GM21367 (cell line): ENCODE results near the gene DGKA.
"Not testable (repeated sequence)": the region's sequence is repeated elsewhere in the genome, so short reads cannot be mapped to it uniquely, and the experiment has no call there.

Source experiments
- ATAC-seq: cut with Tn5 transposase; IDR thresholded peaks from one replicate; pipeline ENCODE4 v1.9.1; 2021; ENCODE audit not compliant: unreplicated experiment

DGKA gene

DNA sequence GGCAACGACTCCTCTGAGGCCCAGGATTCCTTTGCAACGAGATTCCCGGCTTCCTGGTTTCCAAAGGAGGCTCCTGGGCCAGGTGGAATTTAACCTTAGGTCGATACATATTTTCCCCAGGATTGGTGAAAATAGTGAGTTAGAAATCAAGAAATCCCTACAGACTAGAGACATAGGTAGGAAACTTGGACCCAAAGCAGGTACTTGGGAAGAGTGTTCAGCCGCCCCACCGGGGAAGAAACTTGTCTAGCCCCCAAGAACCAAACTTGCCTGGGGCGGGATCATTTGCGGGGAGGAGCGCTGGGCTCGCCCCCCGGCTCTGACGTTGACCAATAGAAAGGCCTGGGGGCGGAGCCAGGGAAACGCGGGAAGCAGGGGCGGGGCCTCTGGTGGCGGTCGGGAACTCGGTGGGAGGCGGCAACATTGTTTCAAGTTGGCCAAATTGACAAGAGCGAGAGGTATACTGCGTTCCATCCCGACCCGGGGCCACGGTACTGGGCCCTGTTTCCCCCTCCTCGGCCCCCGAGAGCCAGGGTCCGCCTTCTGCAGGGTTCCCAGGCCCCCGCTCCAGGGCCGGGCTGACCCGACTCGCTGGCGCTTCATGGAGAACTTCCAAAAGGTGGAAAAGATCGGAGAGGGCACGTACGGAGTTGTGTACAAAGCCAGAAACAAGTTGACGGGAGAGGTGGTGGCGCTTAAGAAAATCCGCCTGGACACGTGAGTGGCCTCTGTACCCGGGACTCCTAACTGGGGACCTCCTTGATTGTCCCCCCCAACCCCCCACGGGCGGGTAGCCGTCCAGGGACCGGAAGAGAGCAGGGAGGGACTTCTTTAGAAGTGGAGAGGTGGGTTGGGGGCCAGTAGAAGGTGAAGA is 35.7 kb downstream of the DGKA start, which contains the start of gene CDK2:
CDK2 (plus strand) TSS at position 423 of the 874 bp plus-strand sequence; CDS start at position 602, 179 bp downstream.
- ATAC-seq: peak; percentile 88

DNA sequence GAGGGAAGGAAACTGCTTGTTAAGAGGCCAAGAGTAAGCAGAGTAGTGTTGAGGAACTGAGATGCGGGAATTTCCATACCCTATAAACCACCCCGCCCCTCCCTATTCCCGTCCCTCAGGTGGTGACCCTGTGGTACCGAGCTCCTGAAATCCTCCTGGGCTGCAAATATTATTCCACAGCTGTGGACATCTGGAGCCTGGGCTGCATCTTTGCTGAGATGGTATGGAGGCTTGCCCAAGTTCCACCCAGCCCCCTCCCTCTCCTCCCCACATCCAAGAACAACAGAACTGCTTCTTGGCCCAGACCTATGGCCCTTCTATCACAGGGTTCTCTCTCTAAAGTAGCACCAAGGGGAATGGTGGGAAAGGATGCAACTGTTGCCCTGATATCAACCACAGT is 38.4 kb downstream of the DGKA start:
- ATAC-seq: no peak

DNA sequence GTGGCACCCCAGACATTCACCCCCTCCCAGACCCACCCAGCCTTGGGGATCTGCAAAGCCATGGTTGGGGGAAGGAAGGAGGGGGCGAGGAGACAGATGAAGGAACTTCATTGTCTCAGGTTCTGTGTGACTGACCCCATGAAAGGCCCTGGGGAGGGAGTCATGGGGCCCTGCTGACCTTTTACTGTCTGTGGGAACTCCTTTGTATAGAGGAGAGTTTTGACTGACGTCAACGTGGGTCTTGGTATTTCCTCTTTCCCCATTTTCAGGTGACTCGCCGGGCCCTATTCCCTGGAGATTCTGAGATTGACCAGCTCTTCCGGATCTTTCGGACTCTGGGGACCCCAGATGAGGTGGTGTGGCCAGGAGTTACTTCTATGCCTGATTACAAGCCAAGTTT is 39.8 kb downstream of the DGKA start:
- no peak for ATAC-seq

DNA sequence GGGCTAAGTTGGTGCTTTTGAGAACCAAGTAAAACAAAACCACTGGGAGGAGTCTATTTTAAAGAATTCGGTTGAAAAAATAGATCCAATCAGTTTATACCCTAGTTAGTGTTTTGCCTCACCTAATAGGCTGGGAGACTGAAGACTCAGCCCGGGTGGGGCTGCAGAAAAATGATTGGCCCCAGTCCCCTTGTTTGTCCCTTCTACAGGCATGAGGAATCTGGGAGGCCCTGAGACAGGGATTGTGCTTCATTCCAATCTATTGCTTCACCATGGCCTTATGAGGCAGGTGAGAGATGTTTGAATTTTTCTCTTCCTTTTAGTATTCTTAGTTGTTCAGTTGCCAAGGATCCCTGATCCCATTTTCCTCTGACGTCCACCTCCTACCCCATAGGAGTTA is 41.1 kb downstream of the DGKA start:
- no peak for ATAC-seq

DNA sequence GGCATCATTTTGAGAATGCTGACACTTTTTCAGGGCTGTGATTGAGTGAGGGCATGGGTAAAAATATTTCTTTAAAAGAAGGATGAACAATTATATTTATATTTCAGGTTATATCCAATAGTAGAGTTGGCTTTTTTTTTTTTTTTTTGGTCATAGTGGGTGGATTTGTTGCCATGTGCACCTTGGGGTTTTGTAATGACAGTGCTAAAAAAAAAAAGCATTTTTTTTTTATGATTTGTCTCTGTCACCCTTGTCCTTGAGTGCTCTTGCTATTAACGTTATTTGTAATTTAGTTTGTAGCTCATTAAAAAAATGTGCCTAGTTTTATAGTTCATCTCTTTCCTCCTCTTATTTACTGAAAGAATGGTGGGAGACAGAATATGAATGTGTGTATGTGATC is 41.5 kb downstream of the DGKA start:
- ATAC-seq: no peak

DNA sequence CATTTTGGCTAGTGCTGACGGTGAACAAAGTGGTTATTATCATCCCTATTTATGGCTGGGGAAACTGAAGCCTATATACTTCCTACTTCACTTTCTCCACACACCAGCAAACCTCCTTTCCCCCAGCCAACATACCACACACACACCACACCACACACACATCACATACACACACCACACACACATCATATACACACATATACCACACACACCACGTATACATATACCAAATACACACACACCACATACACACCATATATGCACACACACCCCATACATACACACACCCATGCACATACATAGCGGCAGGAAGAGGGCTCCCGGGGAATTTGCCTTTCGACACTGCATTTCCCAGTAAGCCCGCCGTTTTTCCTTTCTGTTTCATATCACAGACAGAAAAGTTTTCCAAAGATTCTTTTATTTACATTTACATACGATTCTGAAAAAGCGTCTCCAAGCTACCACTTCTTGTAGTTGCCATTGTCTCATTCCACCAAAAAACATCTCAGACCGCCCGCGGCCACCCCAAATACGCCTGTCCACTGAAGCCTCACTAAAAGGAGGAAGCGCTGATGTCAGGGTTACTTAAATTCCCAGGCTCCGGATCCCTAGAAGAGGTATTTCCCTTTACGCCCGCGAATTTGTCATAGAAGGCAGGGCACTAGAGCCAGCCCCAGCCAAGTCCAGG is 42.1 kb downstream of the DGKA start:
- ATAC-seq: no peak

DNA sequence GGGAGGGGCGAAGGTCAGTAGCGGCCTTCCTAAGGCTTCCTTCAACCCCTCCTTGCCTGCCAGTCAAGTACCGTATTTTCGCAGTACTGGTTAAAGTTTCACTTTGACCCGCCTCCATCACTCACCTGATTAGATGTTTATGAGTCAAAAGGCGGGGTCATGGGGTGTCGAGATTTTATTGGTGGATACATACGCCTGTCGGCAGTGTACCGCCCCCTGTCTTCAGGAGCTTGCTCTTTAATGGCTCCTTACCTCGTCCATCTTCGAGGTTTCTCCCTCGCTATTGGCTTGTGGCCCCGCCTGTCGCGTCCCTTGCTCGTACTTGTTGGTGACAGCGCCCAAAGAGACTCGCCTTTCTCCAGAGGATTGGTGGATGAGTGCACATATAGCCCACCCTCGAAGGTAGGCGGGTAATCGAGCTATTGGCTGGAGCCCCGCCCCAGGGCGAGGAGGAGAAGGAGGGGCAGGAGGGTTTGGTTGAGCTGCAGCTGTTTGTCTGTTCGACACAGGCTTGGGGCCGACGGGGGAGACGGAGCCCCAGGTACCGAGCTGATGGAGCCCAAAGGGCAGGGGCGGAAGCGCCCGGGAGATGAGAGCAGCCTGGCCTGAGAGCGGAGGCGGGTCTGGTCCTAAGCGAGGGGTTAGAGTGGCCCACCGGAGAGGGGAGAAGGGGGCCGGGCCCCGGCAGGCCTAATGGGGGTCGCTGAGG is 42.8 kb downstream of the DGKA start, which contains the start of gene RAB5B:
RAB5B (plus strand) TSS at position 480 of the 709 bp plus-strand sequence. CDS start 12,883 bp downstream, outside the sequence.
- peak; percentile 90 for ATAC-seq

DNA sequence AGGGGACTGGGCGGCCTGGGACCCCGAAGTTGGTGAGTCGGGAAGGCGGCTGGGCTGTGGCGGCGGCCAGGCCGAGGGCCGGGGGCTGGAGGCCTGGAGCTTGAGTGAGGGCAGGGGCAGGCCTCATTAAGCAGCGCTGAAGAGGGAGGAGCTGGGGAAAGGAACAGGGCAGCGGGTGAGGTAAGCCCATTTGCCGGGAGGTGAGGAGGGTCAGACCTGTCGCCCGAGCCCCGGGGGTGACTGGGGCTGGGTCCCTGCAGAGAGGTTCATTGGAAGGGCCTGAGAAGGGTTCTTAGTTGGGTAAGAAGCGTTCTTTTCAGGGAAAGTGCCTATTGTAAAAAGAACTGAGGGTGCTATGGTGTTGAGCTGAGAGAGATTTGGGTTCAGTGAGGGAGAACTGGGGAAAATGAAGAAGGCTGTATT is 43.4 kb downstream of the DGKA start:
- ATAC-seq: peak; percentile 7

DNA sequence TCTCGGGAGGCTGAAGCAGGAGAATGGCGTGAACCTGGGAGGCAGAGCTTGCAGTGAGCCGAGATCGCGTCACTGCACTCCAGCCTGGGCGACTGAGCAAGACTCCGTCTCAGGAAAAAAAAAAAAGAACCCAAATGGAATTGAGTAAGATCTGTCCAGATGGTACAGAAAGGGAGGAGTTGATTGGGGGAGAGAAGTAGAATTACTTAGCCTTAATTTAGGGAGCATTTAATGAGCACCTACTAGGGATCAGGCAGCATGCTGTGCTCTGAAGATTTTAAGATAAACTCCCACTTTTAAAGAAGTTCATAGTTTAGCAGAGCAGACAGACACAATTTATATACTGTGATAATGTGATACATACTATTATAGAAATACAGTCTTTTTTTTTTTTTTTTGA is 47.4 kb downstream of the DGKA start:
- ATAC-seq: no peak

DNA sequence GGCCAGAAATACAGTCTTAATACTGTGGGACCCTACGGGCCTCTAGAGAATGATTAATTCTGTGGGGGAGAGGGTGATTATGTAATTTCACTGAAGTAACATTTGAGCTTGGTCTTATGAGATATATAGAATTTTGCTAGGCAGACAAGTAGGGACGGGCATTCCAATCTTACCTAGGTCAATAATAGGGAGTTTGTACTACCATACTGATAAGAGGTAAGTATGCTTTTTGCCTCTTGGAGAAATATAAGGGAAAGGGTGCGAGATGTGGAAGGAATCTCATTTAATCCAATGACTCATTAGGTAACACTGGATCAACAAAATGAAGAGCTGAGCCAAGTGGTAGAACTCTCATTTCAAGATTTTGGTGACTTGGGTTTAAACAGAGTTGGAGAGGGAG is 48.1 kb downstream of the DGKA start:
- no peak for ATAC-seq

DNA sequence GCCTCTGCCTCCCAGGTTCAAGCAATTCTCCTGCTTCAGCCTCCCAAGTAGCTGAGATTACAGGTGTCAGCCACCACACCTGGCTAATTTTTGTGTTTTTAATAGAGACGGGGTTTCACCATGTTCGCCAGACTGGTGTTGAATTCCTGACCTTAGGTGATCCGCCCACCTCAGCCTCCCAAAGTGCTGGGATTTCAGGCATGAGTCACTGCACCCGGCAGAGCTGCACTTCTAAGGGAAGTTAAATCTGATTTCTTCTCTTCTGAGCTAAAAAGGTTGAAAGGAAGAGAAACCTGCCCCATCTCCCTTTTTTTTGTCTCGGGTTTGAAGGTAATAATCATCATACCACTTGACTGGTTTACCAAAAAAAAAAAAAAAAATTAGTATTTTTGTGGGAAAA is 50.9 kb downstream of the DGKA start:
- ATAC-seq: not testable (repeated sequence)

DNA sequence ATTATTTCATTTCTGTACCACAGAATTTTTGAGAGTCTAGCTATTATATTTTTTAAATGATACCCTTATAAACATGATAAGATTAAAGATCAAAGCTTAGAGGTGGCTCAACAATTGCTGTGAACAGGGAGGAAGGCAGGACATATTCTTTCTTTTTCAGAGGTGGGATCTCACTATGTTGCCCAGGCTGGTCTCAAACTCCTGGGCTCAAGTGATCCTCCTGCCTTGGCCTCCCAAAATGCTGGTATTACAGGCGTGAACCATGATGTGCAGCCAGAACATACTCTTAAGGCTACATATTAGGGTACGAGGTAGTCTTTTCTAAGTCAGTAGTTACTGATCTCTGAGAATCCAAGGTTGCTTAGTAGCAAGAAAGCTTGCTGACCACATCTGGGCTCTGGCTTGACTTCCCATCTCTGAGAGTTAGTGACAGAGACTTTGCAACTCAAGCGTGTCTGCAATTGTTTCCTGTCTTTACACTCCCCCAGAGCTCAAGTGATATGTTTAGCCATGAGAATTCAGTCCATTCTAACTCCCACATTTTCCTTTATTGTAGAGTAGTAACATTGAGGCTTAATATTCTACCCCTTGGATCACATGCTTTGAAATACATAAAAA is 51.5 kb downstream of the DGKA start:
- peak; percentile 84 for ATAC-seq

DNA sequence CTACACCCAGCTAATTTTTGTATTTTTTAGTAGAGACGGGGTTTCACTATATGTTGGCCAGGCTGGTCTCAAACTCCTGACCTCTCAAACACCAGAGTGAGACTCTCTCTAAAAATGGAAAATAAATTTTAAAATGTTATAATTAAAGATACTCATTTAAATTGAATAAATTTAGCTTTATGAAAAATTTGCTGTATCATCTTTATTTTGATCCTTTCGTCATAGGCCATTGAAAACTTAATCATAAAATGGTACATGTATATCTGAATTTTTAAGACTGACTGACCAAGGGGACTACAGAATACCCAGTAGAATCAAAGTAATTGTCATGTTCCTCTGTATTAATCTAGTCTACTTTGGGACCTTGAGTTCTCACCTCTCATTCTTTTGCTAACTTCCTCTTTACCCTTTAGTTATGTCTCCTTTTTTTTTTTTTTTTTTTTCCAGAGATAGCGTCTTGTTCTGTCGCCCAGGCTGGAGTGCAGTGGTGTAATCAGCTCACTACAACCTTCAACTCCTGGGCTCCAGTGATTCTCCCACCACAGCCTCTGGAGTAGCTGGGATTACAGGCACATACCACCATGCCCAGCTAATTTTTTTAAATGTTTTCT is 52.4 kb downstream of the DGKA start:
- no peak for ATAC-seq

DNA sequence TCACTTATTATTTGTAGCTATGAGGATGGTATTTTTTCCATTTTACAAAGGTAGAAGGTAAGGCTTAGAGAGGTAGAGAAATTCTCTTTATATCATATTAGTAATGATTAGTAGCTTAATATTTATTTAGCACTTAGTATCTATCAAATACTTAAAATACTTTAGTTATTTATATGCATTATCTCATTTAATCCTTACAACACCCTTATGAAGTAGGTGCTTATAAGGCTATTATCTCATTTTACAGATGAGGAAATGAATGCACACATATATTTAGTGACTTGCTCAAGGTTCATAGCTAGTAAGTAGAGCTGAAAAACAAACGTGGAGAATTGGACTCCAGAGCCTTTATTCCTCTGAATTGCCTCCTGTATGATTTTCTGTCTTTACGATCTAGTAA is 53.9 kb downstream of the DGKA start:
- ATAC-seq: no peak

DNA sequence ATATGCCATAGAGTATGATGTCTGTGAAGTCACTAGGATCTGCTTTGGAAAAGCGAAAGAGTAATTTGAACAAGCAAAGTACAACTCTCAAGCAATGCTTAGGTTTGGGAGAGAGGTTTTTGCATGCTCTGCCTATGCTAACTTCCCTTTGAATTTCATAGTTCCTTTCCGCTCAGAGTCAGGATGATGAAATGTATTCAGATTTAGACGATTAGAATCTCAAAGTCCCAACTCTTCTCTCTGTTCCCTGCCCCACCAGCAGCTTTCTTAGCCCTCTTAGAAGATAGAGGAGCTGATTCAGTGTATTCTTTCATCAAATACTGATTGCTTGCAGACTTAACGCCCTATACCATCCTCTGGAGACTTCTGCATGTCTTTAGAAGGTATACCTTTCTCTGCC is 54.4 kb downstream of the DGKA start:
- no peak for ATAC-seq

DNA sequence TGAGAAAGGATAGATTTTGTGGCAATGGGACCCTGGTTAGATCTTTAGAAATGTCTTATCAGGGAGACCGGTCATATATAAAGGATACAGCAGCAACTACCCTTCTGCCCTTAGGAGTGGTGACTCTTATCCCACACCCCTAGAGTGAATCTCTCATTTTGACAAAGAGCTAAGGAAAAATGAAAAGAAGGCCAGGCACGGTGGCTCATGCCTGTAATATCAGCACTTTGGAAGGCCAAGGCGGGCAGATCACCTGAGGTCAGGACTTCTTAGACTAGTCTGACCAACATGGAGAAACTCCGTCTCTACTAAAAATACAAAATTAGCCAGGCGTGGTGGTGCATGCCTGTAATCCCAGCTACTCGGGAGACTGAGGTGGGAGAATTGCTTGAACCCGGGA is 55.0 kb downstream of the DGKA start:
- ATAC-seq: not testable (repeated sequence)

DNA sequence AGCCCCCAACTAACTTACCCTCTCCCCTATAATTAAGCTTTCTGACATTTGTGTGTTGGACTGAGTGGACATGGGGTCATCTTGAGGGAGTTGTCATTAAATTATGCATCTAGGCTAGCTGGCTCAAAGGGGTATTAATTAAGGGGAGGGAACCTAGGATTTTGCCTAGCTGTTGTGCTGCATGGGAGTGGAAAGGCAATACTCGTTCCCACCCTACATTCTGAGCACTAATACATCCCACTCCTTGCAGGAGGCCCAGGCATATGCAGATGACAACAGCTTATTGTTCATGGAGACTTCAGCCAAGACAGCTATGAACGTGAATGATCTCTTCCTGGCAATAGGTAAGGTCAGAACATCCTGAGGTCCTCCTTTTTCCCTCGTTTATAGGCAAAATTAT is 60.1 kb downstream of the DGKA start:
- no peak for ATAC-seq

DNA sequence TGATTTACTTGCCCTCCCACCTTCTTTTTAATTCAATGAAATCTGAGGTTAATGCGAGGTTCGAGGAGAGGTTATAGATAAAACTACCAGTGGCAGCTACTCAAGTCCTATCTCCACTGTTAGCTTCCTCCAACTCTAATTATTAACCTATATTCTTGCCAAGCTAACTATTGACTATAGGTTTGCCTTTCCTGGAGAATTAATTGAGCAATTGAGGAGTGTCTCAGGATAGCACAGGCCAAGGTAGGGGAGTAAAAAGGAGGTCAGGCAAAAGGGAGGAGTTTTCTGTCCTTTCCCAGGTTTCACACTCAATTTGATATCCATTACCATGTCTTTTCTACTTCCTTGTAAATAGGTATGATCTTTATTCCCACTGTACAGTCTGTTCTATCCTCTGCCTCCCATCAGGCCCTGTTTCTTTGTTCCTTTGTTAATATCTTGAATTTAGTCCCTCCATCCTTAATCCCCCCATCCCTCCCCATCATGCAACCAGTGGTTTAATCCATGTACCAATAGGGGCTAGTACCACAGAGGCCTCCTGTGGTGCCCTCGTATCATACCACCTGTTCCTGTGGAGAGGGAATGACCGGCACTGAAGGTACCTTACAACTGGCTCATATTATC is 62.4 kb downstream of the DGKA start:
- no peak for ATAC-seq

DNA sequence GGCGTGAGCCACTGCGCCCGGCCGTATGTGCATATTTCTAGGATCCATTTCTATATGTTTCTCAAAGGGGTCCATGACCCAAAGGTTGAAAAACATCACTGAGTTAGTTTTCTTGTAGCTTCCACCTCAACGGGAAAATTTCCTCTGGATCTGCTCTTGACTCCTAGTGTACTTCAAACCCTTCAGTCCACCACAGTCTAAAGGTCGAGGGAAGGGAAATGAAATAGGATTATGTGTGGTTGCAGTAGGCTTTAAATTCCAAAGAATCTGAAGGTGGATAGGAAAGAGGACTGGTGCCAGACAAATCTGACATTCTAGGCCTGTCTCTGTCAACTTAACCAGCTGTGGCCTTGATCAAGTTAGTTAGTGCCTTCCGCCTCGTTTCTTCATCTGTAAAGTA is 64.4 kb downstream of the DGKA start:
- ATAC-seq: no peak

DNA sequence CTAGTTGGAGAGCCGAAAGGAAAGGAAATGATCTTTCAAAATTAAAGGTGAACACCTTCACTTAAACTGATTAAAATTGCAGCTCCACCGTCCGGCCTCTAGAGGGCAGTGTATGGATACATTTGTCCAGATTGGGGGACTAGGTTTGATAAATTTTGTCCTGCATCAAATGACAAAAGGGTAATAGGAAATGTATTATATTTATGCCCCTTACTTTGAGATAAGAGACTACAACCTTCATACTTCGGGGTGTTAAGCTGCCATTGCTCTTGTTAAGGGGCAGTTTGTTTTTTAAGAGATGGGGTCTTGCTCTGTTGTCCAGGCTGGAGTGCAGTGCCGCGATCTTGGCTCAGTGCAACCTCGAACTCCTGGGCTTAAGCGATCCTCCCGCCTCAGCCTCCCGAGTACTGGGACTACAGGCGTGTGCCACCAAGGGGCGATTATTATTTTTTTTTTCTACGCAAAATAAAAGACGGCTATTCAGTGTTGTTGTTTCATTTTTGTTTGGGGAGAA is 65.3 kb downstream of the DGKA start:
- ATAC-seq: no peak
